C1 segment of cervical spinal cord (tissue), 14 donors: ENCODE measurements around the gene DNTT.
A peak's percentile ranks its signal among the peaks of the same experiment; 100 is the strongest.

Experiments used
- DNase-seq, 14 donors: peaks; one replicate each; lab custom pipeline; 2025; lab: John Stamatoyannopoulos, UW

The DNTT gene

GRCh38 chr10:96304230-96304629, at the start of gene DNTT:
Gene DNTT (plus strand): TSS chr10:96304434. CDS start chr10:96304498, 64 bp downstream.
- DNase-seq: no peak

- DNase-seq: no peak
Observed at GRCh38 chr10:96254976-96255375, 49.3 kb upstream of the DNTT start.

- no peak for DNase-seq
Observed at GRCh38 chr10:96255549-96256333, 48.5 kb upstream of the DNTT start.

- peak in 2 of 14 donors; percentile 21 to 51 for DNase-seq
Observed at GRCh38 chr10:96257944-96258343, 46.3 kb upstream of the DNTT start.

GRCh38 chr10:96259150-96259549, 45.1 kb upstream of the DNTT start:
- peak in 1 of 14 donors; percentile 18 for DNase-seq

- no peak for DNase-seq
Observed at GRCh38 chr10:96260014-96260413, 44.2 kb upstream of the DNTT start.

- DNase-seq: no peak
Observed at GRCh38 chr10:96261132-96261531, 43.1 kb upstream of the DNTT start.

GRCh38 chr10:96261930-96262329, 42.3 kb upstream of the DNTT start:
- no peak for DNase-seq

GRCh38 chr10:96263176-96263575, 41.1 kb upstream of the DNTT start:
- DNase-seq: peak in 1 of 14 donors; percentile 48

GRCh38 chr10:96263669-96264068, 40.6 kb upstream of the DNTT start:
- DNase-seq: no peak

- no peak for DNase-seq
Observed at GRCh38 chr10:96264938-96265337, 39.3 kb upstream of the DNTT start.

- no peak for DNase-seq
Observed at GRCh38 chr10:96266118-96266770, 38.0 kb upstream of the DNTT start.

- no peak for DNase-seq
Observed at GRCh38 chr10:96267234-96267705, 37.0 kb upstream of the DNTT start.

- no peak for DNase-seq
Observed at GRCh38 chr10:96268341-96268909, 35.8 kb upstream of the DNTT start.

- DNase-seq: no peak
Observed at GRCh38 chr10:96269438-96270300, 34.6 kb upstream of the DNTT start.

- DNase-seq: no peak
Observed at GRCh38 chr10:96270571-96270970, 33.7 kb upstream of the DNTT start.

- DNase-seq: peak in 3 of 14 donors; percentile 26 to 44 (median 36)
Observed at GRCh38 chr10:96271016-96271815, 33.0 kb upstream of the DNTT start, which contains the start of gene BLNK. Gene BLNK (minus strand): TSS chr10:96271569. CDS start chr10:96271398, 171 bp downstream.

GRCh38 chr10:96272316-96273280, 31.6 kb upstream of the DNTT start:
- DNase-seq: no peak

GRCh38 chr10:96275685-96276418, 28.4 kb upstream of the DNTT start:
- DNase-seq: peak in 4 of 14 donors; percentile 17 to 67 (median 32)
